Stimulated activated CD8-positive, alpha-beta memory T cell treated with anti-CD3 and anti-CD28 coated beads, Interleukin-15, amount 100 ng/mL, for 4 hours (primary cell): ENCODE measurements around the gene ZMYM1.
A peak's percentile ranks its signal among the peaks of the same experiment; 100 is the strongest.
"Not testable (repeated sequence)": the region's sequence is repeated elsewhere in the genome, so short reads cannot be mapped to it uniquely, and the experiment has no call there.

Experiments used
- DNase-seq, 2 donors: peaks; one replicate each; pipeline ENCODE4 v3.0.0-alpha.2; 2020; ENCODE audit warnings: low read depth in 2 of 2

Gene ZMYM1

GRCh38 chr1:35079003-35079930, at the start of gene ZMYM1:
Gene ZMYM1 (plus strand): TSS chr1:35079385. CDS start chr1:35093988, 14,603 bp downstream.
- DNase-seq: peak; percentile 69 to 71

- no peak for DNase-seq
These were observed 49.4 kb upstream of the ZMYM1 start for GRCh38 chr1:35029761-35030160.

- DNase-seq: no peak
These were observed 48.8 kb upstream of the ZMYM1 start for GRCh38 chr1:35030338-35030737.

- DNase-seq: peak; percentile 7 to 26
These were observed 48.3 kb upstream of the ZMYM1 start for GRCh38 chr1:35030756-35031446.

- no peak for DNase-seq
These were observed 46.8 kb upstream of the ZMYM1 start for GRCh38 chr1:35032384-35032739.

- DNase-seq: no peak
These were observed 45.8 kb upstream of the ZMYM1 start for GRCh38 chr1:35033346-35033745.

- no peak for DNase-seq
These were observed 42.6 kb upstream of the ZMYM1 start for GRCh38 chr1:35036621-35037020.

GRCh38 chr1:35037206-35037605, 42.0 kb upstream of the ZMYM1 start:
- no peak for DNase-seq

GRCh38 chr1:35038723-35039122, 40.5 kb upstream of the ZMYM1 start:
- no peak for DNase-seq

GRCh38 chr1:35043498-35043897, 35.7 kb upstream of the ZMYM1 start:
- no peak for DNase-seq

GRCh38 chr1:35044431-35044830, 34.8 kb upstream of the ZMYM1 start:
- no peak for DNase-seq

- DNase-seq: no peak
These were observed 32.5 kb upstream of the ZMYM1 start for GRCh38 chr1:35046730-35047129.

GRCh38 chr1:35047188-35047858, 31.9 kb upstream of the ZMYM1 start:
- DNase-seq: no peak

GRCh38 chr1:35049116-35049515, 30.1 kb upstream of the ZMYM1 start:
- DNase-seq: no peak

GRCh38 chr1:35053433-35053832, 25.8 kb upstream of the ZMYM1 start:
- DNase-seq: no peak

- DNase-seq: not testable (repeated sequence)
These were observed 24.9 kb upstream of the ZMYM1 start for GRCh38 chr1:35054282-35054681.

GRCh38 chr1:35058321-35058720, 20.9 kb upstream of the ZMYM1 start:
- DNase-seq: not testable (repeated sequence)

- DNase-seq: no peak
These were observed 20.2 kb upstream of the ZMYM1 start for GRCh38 chr1:35058988-35059387.

GRCh38 chr1:35062518-35063196, 16.5 kb upstream of the ZMYM1 start:
- DNase-seq: no peak

GRCh38 chr1:35064265-35064664, 14.9 kb upstream of the ZMYM1 start:
- no peak for DNase-seq

GRCh38 chr1:35069746-35070145, 9.4 kb upstream of the ZMYM1 start:
- no peak for DNase-seq

- no peak for DNase-seq
These were observed 5.8 kb upstream of the ZMYM1 start for GRCh38 chr1:35073265-35073811.
